Upper lobe of left lung (tissue), 4 donors: ENCODE results near the gene C7orf57.

Source experiments
- POLR2A ChIP-seq, 4 donors: fragments of 450-650 bp; IDR thresholded peaks; one replicate each; pipeline ENCODE4 v1.5.1; 2016 to 2017; ENCODE audit warnings: antibody characterized with exemption in 4 of 4, mild to moderate bottlenecking in 2 of 4
- POLR2AphosphoS5 ChIP-seq, 2 donors: sonication (generic); formaldehyde crosslinking; IDR thresholded peaks; one replicate each; pipeline ENCODE4 v1.5.1; 2017; ENCODE audit warnings: antibody characterized with exemption in 2 of 2
- TF ChIP-seq, protein P1 (sequence below), 6 experiments: fragments of 450-650 bp in 4 of 6; fragments of 200-600 bp in 2 of 6; sonication (generic) in 2 of 6; IDR thresholded peaks; one replicate each; pipeline ENCODE4 v1.5.1; 2016 to 2019; ENCODE audit warnings: antibody characterized with exemption in 6 of 6

GRCh38 chr7:48059706-48060105 lies 24.4 kb downstream of the C7orf57 start:
- no peak for TF ChIP-seq POLR2A (IDR thresholded peaks at IDR 0.05)
- TF ChIP-seq, protein P1, sequence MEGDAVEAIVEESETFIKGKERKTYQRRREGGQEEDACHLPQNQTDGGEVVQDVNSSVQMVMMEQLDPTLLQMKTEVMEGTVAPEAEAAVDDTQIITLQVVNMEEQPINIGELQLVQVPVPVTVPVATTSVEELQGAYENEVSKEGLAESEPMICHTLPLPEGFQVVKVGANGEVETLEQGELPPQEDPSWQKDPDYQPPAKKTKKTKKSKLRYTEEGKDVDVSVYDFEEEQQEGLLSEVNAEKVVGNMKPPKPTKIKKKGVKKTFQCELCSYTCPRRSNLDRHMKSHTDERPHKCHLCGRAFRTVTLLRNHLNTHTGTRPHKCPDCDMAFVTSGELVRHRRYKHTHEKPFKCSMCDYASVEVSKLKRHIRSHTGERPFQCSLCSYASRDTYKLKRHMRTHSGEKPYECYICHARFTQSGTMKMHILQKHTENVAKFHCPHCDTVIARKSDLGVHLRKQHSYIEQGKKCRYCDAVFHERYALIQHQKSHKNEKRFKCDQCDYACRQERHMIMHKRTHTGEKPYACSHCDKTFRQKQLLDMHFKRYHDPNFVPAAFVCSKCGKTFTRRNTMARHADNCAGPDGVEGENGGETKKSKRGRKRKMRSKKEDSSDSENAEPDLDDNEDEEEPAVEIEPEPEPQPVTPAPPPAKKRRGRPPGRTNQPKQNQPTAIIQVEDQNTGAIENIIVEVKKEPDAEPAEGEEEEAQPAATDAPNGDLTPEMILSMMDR (IDR thresholded peaks at IDR 0.05) = no peak
- TF ChIP-seq POLR2AphosphoS5 (IDR thresholded peaks at IDR 0.05) = no peak
